HL-60 (cell line): ENCODE results near the gene OR51I1.

Experiments
- POLR2AphosphoS5 ChIP-seq: IDR thresholded peaks from 2 replicates; pipeline ENCODE4 v1.6.1; 2012; ENCODE audit warnings: low read depth
- TF ChIP-seq, protein P1 (sequence below): IDR thresholded peaks from one replicate; pipeline ENCODE4 v1.5.1; 2011; ENCODE audit warnings: low read length, control low read depth, inconsistent platforms; ENCODE audit not compliant: insufficient read depth

DNA sequence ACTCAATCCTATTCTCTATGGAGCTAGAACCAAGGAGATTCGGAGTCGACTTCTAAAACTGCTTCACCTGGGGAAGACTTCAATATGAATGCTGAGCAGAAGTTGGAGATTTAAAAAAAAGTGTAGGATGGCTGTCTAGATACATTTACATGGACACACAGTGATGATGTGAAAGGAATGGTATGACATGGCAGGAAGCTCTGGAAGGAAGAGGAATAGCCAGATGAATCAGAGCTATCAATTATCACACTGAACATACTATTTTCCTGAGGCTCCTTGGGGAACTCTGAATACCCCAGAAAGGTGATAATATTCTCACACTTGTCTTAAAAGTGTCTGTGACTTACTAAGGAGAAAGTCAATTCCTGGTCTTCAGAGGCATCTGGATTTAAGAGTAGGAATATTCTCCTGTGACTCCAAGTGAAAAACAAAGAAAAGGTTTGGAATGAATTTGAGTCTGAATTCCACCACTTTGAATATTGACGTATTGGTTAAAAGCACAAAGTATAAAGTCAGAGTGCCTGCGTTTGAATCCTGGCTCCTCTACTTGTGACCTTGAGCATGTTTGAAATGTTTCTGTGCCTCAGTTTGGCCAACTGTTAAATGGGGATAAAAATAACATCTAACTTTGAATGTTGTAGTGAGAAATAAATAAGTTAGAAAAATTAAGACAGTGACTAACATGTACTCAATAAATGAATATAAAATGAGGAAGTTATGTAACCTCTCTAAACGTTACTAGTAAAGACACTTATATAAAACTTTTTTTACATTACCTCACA lies 48.5 kb upstream of the OR51I1 start:
- TF ChIP-seq, protein P1, sequence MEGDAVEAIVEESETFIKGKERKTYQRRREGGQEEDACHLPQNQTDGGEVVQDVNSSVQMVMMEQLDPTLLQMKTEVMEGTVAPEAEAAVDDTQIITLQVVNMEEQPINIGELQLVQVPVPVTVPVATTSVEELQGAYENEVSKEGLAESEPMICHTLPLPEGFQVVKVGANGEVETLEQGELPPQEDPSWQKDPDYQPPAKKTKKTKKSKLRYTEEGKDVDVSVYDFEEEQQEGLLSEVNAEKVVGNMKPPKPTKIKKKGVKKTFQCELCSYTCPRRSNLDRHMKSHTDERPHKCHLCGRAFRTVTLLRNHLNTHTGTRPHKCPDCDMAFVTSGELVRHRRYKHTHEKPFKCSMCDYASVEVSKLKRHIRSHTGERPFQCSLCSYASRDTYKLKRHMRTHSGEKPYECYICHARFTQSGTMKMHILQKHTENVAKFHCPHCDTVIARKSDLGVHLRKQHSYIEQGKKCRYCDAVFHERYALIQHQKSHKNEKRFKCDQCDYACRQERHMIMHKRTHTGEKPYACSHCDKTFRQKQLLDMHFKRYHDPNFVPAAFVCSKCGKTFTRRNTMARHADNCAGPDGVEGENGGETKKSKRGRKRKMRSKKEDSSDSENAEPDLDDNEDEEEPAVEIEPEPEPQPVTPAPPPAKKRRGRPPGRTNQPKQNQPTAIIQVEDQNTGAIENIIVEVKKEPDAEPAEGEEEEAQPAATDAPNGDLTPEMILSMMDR = no peak
- TF ChIP-seq POLR2AphosphoS5 = no peak
